NOMO-1 (cell line): ENCODE results near the gene SLC46A2.
A peak's percentile ranks its signal among the peaks of the same experiment; 100 is the strongest.

ENCODE experiments used
- DNase-seq, 2 experiments: peaks; one replicate each; lab custom pipeline; 2025; ENCODE audit not compliant: unreplicated experiment in 2 of 2; lab: John Stamatoyannopoulos, UW

SLC46A2 gene

DNA sequence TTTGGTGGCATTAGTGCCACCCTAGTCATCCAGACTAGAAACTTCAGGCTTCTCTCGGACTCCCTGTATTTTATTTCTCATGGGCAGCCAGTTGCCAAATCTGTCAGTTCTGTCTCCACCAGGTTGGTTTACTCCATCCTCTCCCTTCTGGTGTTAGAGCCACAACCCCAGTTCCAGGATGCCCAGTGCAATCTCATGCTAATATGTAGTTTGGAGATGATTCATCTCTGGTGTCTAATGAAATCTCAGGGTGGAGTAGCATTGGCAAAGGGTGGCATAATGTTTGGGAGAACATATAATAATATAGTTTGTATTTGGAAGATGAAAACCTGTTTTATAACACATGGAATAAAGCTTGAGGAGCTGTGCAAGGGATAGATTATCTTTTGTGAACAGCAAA, 30.2 kb downstream of the SLC46A2 start:
- peak in 1 of 2 experiments; percentile 8 for DNase-seq

DNA sequence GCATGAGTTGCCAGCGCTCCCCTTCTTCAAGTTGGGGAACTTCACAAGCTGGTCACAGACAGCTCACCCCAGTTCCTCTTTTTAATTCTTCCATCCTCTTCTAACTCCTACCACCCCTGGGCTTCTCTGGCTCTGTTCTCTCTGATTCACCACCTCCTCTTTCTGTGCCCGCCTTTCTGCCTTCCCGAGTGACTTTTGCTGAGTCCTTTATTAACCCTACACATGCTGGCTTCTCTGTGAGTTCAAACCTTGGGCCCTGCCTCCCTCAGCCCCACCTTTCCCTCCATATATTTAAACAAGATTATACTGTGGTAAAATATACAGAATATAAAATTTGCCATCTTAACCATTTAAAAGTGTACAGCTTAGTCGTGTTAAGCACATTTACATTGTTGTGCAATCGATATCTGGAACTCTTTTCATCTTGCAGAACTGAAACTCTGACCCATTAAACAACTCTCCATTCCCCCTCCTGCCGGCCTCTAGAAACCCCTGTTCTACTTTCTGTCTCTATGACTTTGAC, 32.0 kb downstream of the SLC46A2 start:
- DNase-seq, result peak; percentile 94 to 95

DNA sequence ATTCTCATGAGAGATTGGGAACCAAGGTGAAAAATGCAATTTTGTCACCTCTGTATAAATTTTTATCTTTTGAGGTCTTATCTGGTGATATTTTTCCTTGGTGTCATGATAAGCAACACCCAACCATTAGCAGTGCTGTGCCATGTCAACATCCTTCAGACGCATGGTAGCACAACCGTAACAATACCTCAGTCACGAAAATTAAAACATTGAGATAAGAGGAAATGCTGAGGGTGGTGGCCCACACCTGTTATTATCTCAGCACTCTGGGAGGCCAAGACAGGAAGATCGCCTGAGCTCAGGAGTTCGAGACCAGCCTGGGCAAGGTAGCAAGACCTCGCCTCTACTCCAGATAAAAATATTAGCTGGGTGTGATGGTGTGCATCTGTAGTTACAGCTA, 32.7 kb downstream of the SLC46A2 start:
- DNase-seq, result no peak

DNA sequence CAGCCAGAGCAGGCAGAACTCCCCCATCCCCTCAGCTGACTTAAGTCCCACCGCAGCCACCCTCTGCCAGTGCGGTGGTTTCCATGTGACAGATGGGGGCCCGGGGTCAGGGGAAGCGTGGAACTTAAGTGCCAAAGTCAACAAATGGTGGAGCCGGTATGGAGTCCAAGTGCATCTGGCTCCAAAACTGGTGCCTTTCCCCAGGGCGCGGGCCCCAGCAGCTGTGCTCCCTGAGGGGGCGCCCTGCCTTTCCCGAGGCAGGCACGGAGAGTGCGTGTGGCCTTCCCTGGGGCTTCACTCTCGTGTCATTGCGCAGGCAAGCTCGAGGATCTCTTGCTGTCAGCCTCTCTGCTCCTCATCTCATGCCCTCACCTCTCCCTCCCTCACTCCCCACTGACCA, 33.8 kb downstream of the SLC46A2 start:
- no peak for DNase-seq

DNA sequence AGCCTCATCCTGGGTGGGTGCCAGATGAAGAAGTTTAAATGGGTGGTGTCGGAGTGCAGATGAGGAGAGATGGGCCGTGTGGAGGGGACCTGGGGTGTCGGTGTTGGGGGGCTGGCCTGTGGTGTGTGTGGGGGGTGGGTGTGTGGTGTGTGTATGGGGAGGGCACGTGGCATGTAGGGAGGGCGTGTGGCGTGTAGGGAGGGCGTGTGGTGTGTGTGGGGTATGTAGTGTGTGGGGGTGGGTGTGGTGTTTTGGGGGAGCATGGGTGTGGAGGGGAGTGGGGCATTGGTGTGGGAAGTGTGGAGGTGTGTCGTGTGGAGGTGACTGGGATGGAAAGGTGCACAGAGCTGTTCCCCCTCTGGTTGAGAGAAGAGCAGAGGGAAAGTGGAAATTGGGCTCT, 34.5 kb downstream of the SLC46A2 start:
- no peak for DNase-seq

DNA sequence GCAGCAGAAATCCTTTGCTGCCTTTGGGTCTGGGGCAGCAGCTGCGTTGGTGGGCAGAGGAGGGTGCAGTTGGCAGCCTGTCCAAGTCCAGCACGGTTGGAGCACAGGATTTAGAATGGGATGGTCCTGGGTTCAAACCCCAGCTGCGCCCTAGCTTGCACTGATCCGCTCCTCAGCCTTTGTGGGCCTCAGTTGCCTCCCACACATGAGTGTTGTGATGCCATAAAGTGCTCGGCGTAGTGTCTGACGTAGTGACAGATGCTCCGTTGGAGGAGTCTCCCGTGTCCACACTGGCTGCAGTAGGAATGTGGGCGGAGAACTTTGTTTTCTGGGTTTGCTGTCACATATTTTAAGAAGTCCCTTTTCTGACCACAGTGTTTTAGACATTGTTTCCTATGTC, 36.0 kb downstream of the SLC46A2 start:
- no peak for DNase-seq

DNA sequence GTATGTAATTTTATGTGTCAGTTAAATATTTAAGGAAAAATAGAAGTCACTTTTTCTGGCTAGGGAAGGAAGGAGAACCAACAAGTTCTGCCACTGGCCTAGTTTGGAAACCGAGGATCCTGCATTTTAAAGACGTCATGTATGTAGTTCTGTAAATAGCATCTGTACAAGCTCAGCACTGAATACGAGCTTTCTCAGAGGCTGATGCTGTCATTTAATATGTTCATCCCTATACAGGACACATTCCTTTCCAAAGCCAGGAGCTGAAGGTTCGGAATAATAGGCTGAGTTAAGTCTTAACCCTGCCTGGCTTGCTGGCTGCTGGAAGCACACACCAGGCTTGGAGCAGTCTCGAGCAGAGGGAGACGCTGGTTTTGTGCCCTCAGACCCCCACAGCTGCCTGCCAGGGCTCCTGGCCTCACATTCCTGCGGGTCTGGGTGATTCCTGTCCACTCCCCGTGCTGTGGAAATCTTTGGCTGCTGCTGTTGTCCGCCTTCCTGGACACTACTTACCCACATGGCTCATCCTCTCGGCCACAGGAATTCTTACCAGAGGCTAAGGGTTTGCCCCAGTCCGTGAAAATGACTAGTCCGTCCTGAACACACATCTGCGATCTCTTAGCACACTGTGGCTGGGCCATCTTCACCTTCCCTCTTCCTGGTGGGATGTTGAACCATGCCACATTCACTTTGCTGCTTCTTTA, 36.6 kb downstream of the SLC46A2 start:
- DNase-seq, result no peak

DNA sequence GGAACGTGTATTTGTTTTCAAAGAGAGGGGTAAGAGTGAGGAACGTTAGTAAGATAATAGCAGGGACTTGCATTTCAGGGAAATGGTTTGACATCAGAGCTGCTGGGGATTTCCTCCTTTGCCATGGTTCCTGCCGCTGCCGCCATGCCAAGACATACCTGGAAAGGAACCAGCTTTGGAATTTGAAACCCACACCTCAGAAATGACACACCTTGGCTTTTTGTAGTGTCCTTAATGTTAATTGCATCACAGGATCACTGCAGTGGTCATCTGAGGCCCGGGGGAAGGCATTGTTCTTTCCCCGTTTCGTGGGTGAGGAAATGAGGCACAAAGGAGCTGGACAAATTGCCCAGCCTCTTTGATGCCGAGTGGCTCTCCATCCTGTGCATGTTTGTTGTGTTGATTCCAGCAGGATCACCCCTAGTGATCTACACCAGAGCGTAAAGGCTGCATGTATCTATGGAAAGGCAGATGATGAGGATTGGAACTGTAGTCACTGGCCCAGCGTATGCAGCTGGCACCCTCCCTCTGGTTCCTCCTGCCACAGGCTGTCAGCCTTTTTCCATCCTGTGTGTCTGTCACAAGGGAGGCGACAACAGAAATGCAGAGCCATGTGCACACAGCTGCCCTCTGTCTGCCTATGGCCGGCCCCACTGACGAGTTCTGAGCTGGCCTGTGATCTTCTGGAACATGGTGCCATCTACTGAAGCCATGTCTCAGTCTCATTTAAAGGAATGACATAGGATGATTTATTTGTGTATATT, 37.8 kb downstream of the SLC46A2 start:
- DNase-seq, result no peak

DNA sequence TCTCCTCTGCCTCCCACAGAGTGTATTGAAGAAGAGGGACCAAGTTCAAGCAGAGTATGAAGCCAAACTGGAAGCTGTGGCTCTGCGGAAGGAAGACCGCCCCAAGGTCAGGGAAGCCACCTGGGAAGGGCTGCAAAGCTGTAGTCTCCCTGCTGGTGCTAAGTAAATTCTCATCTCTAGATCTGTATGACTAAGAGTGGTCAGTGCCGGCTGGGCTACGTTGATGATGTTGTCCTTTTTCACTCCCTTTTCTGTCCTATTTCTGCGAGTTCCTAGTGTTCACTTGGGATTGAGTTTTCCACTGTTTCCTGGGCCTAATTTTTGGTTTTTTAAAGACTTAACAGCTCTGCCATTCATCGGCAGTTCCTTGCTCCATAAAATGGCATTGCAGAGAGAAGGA, 39.8 kb downstream of the SLC46A2 start:
- no peak for DNase-seq

DNA sequence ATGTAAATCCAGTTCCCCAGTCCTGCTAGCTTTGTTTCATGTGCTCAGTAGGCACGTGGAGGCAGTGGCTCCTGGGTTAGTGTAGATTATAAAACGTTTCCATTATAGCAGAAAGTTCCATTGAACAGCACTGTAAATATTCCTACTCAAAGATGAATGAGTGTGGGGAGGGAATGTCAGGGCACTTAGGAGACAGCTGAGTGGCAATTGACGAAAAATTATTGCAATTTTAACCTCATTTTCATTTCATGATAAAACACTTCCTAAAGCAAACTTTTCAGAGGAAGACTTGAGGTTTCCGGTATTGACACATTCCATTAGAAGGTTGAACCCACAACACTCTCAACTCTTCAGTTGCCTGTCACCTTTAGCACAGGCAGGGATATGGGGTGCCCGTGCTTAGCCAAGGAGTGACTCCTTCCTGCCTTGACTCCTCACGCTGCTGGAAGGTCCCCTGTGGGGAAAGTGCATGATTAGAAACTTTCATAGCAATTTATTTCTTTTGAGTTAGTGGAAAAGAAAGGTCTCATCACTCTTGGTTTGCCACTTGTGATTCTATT, 41.2 kb downstream of the SLC46A2 start:
- DNase-seq, result peak; percentile 26 to 52

DNA sequence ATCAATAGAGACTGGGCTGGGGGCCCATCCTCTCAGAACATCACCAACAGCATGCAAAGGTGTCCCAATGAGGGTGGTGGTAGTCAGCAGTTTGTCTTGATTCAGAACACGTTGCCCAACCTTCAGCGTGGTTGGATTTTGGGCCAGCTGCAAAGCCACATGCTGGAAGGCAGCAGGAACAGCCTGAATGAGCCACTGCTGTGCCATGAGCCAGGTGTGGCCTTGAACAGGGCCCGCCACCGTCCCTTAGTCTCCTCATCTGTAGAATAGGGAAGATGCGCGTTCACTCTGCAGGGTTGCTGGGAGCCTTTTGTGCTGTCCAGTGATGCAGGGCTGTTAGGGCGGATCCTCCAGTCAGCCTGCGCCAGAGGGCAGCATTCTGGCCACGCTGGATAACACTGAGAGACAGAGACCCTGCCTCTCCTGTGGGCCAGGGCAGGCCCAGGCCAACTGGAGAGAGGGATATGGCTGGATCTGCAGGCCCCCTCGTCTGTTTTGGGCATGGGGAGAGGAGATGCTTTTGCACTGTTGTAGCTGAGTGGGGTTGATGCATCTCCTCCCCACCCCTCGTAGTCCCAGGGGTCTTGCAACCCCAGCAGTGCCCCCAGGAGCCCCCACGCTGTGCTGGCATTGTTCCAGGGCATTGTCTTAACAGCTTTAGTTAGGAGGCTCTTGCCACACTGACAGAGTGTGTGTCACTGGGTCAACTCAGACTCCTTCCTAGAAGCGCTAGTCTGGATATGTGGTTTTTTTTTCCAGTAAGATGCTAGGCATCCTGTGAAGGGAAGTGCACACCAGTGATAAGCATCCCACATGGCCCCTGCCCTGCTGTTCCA, 42.1 kb downstream of the SLC46A2 start:
- no peak for DNase-seq

DNA sequence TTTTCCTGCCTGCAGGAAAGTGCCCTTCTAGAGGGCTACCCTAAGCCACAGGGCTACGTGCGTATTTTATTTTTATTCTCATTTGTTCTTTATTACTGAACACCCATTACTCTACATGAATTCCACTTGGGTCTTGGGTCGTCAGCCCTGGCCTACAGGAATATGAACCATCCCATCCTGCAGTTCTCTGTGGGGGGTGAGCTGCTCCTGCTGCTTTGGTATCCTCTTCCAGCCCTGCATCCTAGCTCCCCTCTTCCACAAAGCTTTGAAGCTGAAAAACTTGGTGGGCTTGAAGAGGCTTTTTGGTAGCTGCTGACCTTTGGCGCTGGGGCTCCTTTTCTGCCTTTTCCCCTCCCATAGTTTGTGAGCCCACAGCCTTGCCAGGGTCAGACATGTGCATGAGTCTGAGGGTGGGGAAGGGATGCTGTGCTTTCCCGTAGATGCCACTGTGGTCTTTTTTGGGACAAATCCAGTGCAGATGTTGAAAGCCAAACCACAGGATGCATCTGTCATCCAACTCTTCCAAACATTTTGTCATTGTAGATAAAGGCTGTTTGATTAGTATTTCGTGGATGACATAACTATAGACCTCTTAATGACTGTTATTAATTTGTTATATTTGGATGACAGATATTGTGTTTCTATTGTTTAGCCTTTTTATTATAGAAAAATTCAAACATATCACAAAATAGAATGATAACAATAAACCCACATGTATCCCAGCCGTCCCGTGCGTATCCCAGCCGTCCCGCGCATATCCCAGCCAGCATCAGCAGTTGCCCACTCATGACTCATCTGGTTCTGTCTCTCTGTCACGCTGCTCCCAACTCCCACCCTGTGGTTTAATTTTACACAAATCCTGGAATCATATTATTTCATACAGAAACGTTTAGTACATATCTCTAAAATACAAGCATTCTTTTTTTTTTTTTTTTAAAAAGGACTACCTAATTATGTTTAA, 43.9 kb downstream of the SLC46A2 start:
- DNase-seq, result no peak

DNA sequence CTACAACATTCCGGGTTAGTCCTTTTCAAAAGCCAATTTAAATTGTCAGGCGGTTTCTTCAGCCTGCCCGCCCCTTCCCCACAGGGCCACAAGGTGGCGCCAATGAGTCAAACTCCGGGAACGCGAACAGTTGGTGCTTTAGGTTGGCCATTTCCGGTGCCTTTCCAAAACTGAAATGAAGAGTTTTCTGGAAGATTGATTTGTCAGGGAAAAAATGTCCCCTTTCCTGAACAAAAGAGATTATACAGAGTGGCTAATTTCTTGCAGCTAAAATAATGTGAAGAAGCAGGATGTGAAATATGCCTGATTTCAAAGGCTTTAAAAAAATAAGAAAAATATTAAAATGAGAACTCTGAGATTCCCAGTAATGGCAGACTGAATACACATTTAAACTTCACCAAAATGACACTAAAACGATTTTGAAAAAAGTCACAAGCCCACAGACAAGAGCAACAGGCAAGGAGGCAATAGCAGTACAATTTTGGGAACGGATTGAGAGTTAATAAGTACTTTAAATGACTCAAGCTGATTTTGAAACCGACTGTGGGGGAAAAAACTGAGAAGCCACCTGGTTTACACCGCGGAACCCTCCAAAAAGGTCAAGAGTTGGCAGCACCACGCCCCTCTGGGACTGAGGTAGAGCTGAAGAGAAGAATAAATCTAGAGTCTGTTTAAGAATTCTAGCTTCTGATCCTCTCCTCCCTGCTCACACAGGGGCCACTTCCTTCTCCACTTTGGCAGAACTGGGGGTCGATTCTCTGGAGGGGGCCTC, 45.7 kb downstream of the SLC46A2 start:
- peak; percentile 52 to 62 for DNase-seq

DNA sequence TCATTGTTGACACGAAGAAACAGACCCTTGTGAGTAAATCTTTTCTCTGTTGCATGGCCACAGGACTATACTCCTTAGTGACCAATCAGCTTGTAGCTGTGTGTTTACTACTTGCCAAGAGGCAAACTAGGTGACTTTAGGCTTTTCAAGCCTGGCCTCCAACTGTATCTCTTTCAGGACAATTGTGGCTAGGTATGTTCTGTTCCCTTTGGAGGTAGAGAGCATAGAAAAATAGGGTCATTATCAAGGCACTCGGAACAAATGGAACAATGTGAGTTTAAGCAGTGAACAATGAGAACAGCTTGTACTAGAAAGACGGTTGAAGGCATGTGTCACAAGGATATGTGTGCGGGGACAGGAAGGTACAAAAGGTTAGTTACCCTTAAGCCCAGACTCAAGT, 48.1 kb downstream of the SLC46A2 start:
- no peak for DNase-seq

DNA sequence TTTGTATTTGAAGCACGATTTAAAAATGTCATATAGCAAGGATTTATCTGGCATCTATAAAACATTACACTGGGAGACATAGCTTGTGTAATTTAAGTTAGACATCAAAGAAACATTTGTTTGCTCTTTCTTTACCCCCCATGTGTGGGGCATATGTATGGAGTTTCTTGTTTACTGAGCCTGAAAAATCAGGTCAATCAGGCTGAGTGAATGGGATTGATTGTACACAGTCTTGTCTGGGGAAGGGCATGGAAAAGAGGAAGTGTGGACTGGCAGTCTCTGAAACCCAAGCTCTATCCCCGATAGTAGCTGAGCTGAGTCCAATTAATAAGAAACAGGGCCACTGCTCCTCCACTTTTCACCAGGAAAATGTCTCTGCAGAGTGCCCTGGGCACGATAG, 49.4 kb downstream of the SLC46A2 start:
- DNase-seq, result peak in 1 of 2 experiments; percentile 16

DNA sequence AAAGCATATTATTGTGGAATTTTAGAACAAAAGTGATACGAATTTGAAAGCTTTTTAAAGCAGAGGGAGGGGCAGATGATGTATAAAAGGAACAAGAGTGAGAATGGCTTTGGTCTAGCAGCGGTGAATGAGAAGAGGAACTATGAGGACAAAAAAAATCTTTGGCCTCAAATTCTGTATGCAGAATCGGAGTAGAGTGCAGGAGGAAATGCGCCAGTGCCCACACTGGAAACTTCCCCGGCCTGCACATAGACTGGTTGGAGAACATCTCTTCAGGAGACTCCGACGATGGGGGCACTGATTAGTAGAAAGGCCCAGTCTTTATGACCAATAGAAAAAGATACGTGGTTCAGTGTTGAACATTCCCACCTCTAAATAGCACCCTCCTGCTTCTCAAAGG, 51.3 kb downstream of the SLC46A2 start:
- peak; percentile 29 to 51 for DNase-seq

DNA sequence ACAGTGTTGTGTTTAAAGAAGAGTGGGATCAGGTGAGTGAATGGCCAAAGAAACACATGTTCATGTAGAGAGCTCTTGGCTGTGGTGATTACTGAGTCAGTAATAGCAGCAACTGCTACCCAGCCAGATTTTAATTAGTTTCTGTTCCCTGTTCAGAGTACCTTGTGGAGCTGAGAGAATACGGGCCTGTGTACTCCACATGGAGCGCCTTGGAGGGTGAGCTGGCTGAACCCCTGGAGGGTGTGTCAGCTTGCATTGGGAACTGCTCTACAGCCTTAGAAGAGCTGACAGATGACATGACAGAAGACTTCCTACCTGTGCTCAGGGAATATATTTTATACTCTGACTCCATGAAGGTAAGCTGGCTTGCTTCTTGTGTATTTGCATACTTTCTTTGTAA, 52.3 kb downstream of the SLC46A2 start:
- DNase-seq, result peak in 1 of 2 experiments; percentile 28

DNA sequence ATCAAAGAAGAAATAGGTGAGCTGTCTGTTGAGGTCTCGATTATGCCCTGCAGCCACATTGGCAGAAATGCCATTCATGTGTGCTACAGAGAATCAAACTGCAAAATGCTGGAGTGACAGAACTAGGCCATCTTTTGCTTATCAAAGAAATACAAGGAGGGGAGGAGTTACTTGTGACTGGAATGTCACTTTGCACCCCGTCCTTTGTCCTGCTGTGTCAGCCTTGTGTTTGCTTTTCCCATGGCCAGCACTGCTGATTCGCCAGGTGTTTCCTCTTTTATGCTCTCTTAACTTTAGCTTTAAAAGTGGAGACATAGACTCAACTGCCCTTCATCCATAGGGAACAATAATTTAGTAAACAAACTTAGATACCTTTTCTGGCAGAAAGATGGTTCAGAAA, 54.3 kb downstream of the SLC46A2 start:
- no peak for DNase-seq

DNA sequence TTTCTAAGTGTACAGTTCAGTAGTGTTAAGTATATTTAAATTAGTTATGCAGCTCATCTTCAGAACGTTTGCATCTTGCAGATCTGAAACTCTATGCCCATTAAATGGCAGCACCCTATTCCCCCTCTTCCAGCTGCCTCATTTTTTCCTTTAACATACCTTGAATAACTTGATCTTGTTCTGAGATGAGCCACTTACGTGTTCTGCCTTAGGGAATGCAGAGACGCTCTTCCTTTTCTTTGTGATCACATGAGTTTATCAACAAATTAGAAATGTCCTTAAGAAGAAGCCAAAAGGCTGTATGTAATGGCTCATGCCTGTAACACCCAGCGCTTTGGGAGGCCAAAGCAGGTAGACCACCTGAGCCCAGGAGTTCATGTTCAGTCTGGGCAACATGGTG, 57.6 kb downstream of the SLC46A2 start:
- no peak for DNase-seq
